H1 (cell line): ENCODE measurements around the gene LRP8. TPM values are rescaled to one million over a fixed set of nuclear protein-coding genes. Genes with fewer than 3 reads are reported as not detected.

Experiments used
- CBX5 ChIP-seq: fragments of 300-800, 300-1000 bp; sonication (generic); IDR thresholded peaks from 2 replicates; pipeline ENCODE4 v1.7.1; 2016; ENCODE audit warnings: antibody characterized with exemption, low read length, low read depth
- CHD2 ChIP-seq: IDR thresholded peaks from 2 replicates; pipeline ENCODE4 v1.6.1; 2012; ENCODE audit warnings: low read length, improper control_type of control experiment
- CHD7 ChIP-seq: fragments of 300-600 bp; sonication (generic); IDR thresholded peaks from 2 replicates; pipeline ENCODE4 v1.7.1; 2012; ENCODE audit warnings: low read length, moderate library complexity, mild to moderate bottlenecking, inconsistent platforms; ENCODE audit not compliant: insufficient replicate concordance
- CTBP2 ChIP-seq: IDR thresholded peaks from 2 replicates; pipeline ENCODE4 v1.7.0; 2011; ENCODE audit warnings: borderline replicate concordance, mild to moderate bottlenecking, moderate library complexity, mixed read lengths, low read length; ENCODE audit not compliant: insufficient read depth, insufficient read length
- SIX5 ChIP-seq: IDR thresholded peaks from 2 replicates; pipeline ENCODE4 v1.6.1; 2011; ENCODE audit warnings: mild to moderate bottlenecking, low read depth, low read length
- SRF ChIP-seq: IDR thresholded peaks from 2 replicates; pipeline ENCODE4 v1.6.1; 2011; ENCODE audit warnings: mild to moderate bottlenecking, low read depth, low read length, moderate library complexity
- TAF7 ChIP-seq: optimal IDR thresholded peaks from 2 replicates; pipeline ENCODE3; 2011; ENCODE audit warnings: low read depth, mild to moderate bottlenecking, inconsistent platforms, low read length, moderate library complexity, borderline replicate concordance
- polyA plus RNA-seq, 7 experiments: library from polyadenylated mRNA; depleted of rRNA in 3 of 7; stranded (reverse) in 5 of 7; unstranded in 2 of 7; fragments of >200 nt in 5 of 7; fragments of 200-250 nt in 2 of 7; gene quantifications; 1 replicate in 5 of 7; 2 replicates in 1 of 7; 4 replicates in 1 of 7; pipeline versions ENCODE4 v1.2.1 to v1.2.3, GENCODE V29; 2011 to 2013; ENCODE audit warnings: missing spikeins in 2 of 7, mixed read lengths in 2 of 7
- total RNA-seq: library from RNA; stranded (reverse); fragmentation: NEBNext Ultra II Directional; extraction: Animal tissue kit (Norgen Biotek cat#: 25700); gene quantifications from 2 replicates; pipeline ENCODE4 v1.2.1, GENCODE V29; 2021

Gene LRP8
- total and polyA plus RNA-seq, 2 of the 8 experiments (the other 6 are each of a cell fraction or from before 2014, with no cell fraction given) = 63.2 to 66.4 TPM

GRCh38 chr1:53344921-53345838 is 17.3 kb upstream of the LRP8 start (continued):
- no peak for TF ChIP-seq CHD7
- no peak for TF ChIP-seq SRF
- TF ChIP-seq TAF7 = no peak
- TF ChIP-seq CHD2 = no peak
- no peak for TF ChIP-seq CBX5
- no peak for TF ChIP-seq SIX5
- no peak for TF ChIP-seq CTBP2
- TF ChIP-seq, all 59 proteins: peak for 0
